CD4-positive, alpha-beta T cell treated with Interleukin-4 for 4 hours (primary cell): ENCODE results near the gene CCNL2.

Source experiments
- DNase-seq: peaks from one replicate; pipeline ENCODE4 v3.0.0-alpha.2; 2020

CCNL2 gene

GRCh38 chr1:1340791-1341548 lies 58.2 kb downstream of the CCNL2 start:
- DNase-seq: no peak

- DNase-seq: no peak
Observed at GRCh38 chr1:1340185-1340584, 59.0 kb downstream of the CCNL2 start.

GRCh38 chr1:1338278-1338677 lies 60.9 kb downstream of the CCNL2 start:
- no peak for DNase-seq

- DNase-seq: no peak
Observed at GRCh38 chr1:1337793-1338147, 61.4 kb downstream of the CCNL2 start.

- no peak for DNase-seq
Observed at GRCh38 chr1:1336931-1337792, 62.0 kb downstream of the CCNL2 start.

- DNase-seq: no peak
Observed at GRCh38 chr1:1336446-1336845, 62.7 kb downstream of the CCNL2 start.

- DNase-seq: no peak
Observed at GRCh38 chr1:1335792-1336248, 63.3 kb downstream of the CCNL2 start.
